Endothelial cell of umbilical vein (primary cell): Measurements from ENCODE around the gene TMEM140. TPM values are rescaled to one million over a fixed set of nuclear protein-coding genes. Genes with fewer than 3 reads are reported as not detected.

Experiments used
- BruUV-seq: library from RNA; stranded (reverse); fragments of 400-500 nt; replicated peaks from 2 replicates; lab custom pipeline; 2021; lab: Mats Ljungman, UMichigan
- CTCF ChIA-PET: fragments of 300-600, 350-600 bp; sonication (Branson Sonifier 250); formaldehyde crosslinking; loops from one replicate; lab custom pipeline; 2021; ENCODE audit warnings: antibody characterized with exemption, inconsistent platforms; lab: Charles Lee
- POLR2A ChIA-PET: fragments of 300-600, 350-600 bp; sonication (Branson Sonifier 250); formaldehyde crosslinking; loops from one replicate; lab custom pipeline; 2021; ENCODE audit warnings: antibody characterized with exemption, inconsistent platforms; lab: Charles Lee
- DNase-seq: peaks from one replicate; pipeline ENCODE4 v3.0.0-alpha.2; 2011; ENCODE audit warnings: low read depth, low spot score
- FAIRE-seq: peaks from 2 replicates; lab custom pipeline; 2011; peaks lifted over from hg19 to GRCh38; lab: Jason Lieb, UNC
- H2AFZ ChIP-seq: 2 replicates; pipeline ENCODE4 v1.6.0; 2012; ENCODE audit warnings: low read depth, low read length, control low read depth, inconsistent platforms
- H3K27ac ChIP-seq: 2 replicates; pipeline ENCODE4 v1.5.1; 2011; ENCODE audit warnings: low read depth, mild to moderate bottlenecking, control low read depth, low read length, moderate library complexity; ENCODE audit not compliant: insufficient read depth
- H3K27me3 ChIP-seq, 2 experiments: 2 replicates each; pipeline versions ENCODE4 v1.6.0 to v1.6.1; 2011; ENCODE audit warnings: low read length in 2 of 2, mixed read lengths in 1 of 2; ENCODE audit not compliant: control insufficient read depth in 2 of 2, insufficient read depth in 2 of 2
- H3K36me3 ChIP-seq, 2 experiments: 2 replicates in 1 of 2; 3 replicates in 1 of 2; pipeline ENCODE4 v1.5.1; 2011; ENCODE audit warnings: low read length in 2 of 2, mild to moderate bottlenecking in 1 of 2, moderate library complexity in 1 of 2; ENCODE audit not compliant: control insufficient read depth in 2 of 2, insufficient read depth in 2 of 2; ENCODE audit errors: extremely low read depth in 1 of 2
- H3K4me1 ChIP-seq: 3 replicates; pipeline ENCODE4 v1.5.1; 2011; ENCODE audit warnings: mild to moderate bottlenecking, low read length; ENCODE audit not compliant: control insufficient read depth, insufficient read depth; ENCODE audit errors: extremely low read depth
- H3K4me2 ChIP-seq: 2 replicates; pipeline ENCODE4 v1.6.1; 2011; ENCODE audit warnings: low read length, control low read depth, mixed read lengths; ENCODE audit not compliant: insufficient read depth
- H3K4me3 ChIP-seq, 3 experiments: fragments of 200-600 bp in 1 of 3; sonication (generic), shearing (Covaris generic) in 1 of 3; replicated peaks in 1 of 3; 2 replicates each; pipeline ENCODE4 v1.5.1; 2011 to 2016; ENCODE audit warnings: control low read depth in 3 of 3, low read length in 3 of 3, mild to moderate bottlenecking in 2 of 3, inconsistent platforms in 1 of 3, low read depth in 1 of 3, moderate library complexity in 1 of 3; ENCODE audit not compliant: insufficient read depth in 1 of 3
- H3K79me2 ChIP-seq: 2 replicates; pipeline ENCODE4 v1.6.0; 2012; ENCODE audit warnings: low read length, inconsistent platforms; ENCODE audit not compliant: control insufficient read depth, insufficient read depth
- H3K9ac ChIP-seq: replicated peaks from 2 replicates; pipeline ENCODE3; 2011; ENCODE audit warnings: low read length, control low read depth; ENCODE audit not compliant: insufficient read depth; ENCODE audit errors: extremely low read depth
- H3K9me1 ChIP-seq: replicated peaks from 3 replicates; pipeline ENCODE4 v1.6.0; 2011; ENCODE audit warnings: mild to moderate bottlenecking, low read length; ENCODE audit not compliant: control insufficient read depth, insufficient read depth; ENCODE audit errors: extremely low read depth
- H3K9me3 ChIP-seq: replicated peaks from 2 replicates; pipeline ENCODE4 v1.5.1; 2012; ENCODE audit warnings: low read length, inconsistent platforms; ENCODE audit not compliant: control insufficient read depth, insufficient read depth
- H4K20me1 ChIP-seq: replicated peaks from 2 replicates; pipeline ENCODE3; 2011; ENCODE audit warnings: mild to moderate bottlenecking, low read length; ENCODE audit not compliant: control insufficient read depth, insufficient read depth; ENCODE audit errors: extremely low read depth
- CTCF ChIP-seq, 2 donors: IDR thresholded peaks; 1 replicate in 1 of 2; 2 replicates in 1 of 2; pipeline ENCODE4 v1.5.1; 2011; ENCODE audit warnings: low read length in 2 of 2, mild to moderate bottlenecking in 2 of 2, moderate library complexity in 2 of 2, control low read depth in 1 of 2, inconsistent platforms in 1 of 2, low read depth in 1 of 2; ENCODE audit not compliant: insufficient read depth in 1 of 2; ENCODE audit errors: extremely low read depth in 1 of 2
- EZH2 ChIP-seq: IDR thresholded peaks from 2 replicates; pipeline ENCODE4 v1.6.1; 2012; ENCODE audit warnings: borderline replicate concordance, low read depth, mild to moderate bottlenecking, moderate library complexity, low read length, inconsistent platforms; ENCODE audit not compliant: severe bottlenecking
- FOS ChIP-seq: IDR thresholded peaks from 2 replicates; pipeline ENCODE4 v1.6.1; 2011; ENCODE audit warnings: mild to moderate bottlenecking, low read length, moderate library complexity, borderline replicate concordance; ENCODE audit not compliant: insufficient read depth
- GATA2 ChIP-seq: IDR thresholded peaks from 2 replicates; pipeline ENCODE4 v1.7.0; 2011; ENCODE audit warnings: low read depth, mild to moderate bottlenecking, moderate library complexity, mixed read lengths, low read length; ENCODE audit not compliant: insufficient read length, insufficient read depth
- JUN ChIP-seq: IDR thresholded peaks from 2 replicates; pipeline ENCODE4 v1.6.1; 2011; ENCODE audit warnings: borderline replicate concordance, low read depth; ENCODE audit not compliant: insufficient read length, insufficient read depth
- MYC ChIP-seq: IDR thresholded peaks from one replicate; pipeline ENCODE4 v1.6.1; 2011; ENCODE audit warnings: mild to moderate bottlenecking, low read depth, low read length
- POLR2A ChIP-seq: IDR thresholded peaks from 2 replicates; pipeline ENCODE4 v1.6.1; 2012; ENCODE audit warnings: low read depth, mild to moderate bottlenecking, control low read depth, low read length
- POLR2AphosphoS5 ChIP-seq: IDR thresholded peaks from 2 replicates; pipeline ENCODE4 v1.6.1; 2012; ENCODE audit warnings: low read depth, mild to moderate bottlenecking, control low read depth, low read length, moderate library complexity; ENCODE audit not compliant: insufficient read depth
- dilution Hi-C: fragments of 300-500 bp; cut with MboI; formaldehyde crosslinking; loops from one replicate; pipeline ENCODE4 v1.15.0; 2019; ENCODE audit warnings: low sequenced_read_pairs; ENCODE audit not compliant: extremely low pct_ligation_motif_present
- intact Hi-C: fragments of 100-400 bp; cut with micrococcal nuclease; formaldehyde crosslinking; loops from one replicate; pipeline ENCODE4 v1.10.0; 2022
- polyA plus RNA-seq, 4 experiments: library from polyadenylated mRNA; depleted of rRNA in 3 of 4; stranded (reverse) in 3 of 4; unstranded in 1 of 4; fragments of >200 nt; gene quantifications; 2 replicates each; pipeline versions ENCODE4 v1.2.1 to v1.2.3, GENCODE V29; 2011 to 2012; ENCODE audit warnings: missing spikeins in 1 of 4
- total RNA-seq: library from RNA; stranded (reverse); gene quantifications from 2 replicates; pipeline ENCODE4 v1.2.3, GENCODE V29; 2021
- TF ChIP-seq, protein P1 (sequence below): IDR thresholded peaks from 2 replicates; pipeline ENCODE4 v1.6.1; 2011; ENCODE audit not compliant: insufficient read depth, insufficient read length

TMEM140 gene
- total and polyA plus RNA-seq, 2 donors (not counting 3 experiments of a cell fraction or from before 2014, with no cell fraction given), result 17.9 to 26.5 TPM

GRCh38 chr7:135181261-135181928 is 33.5 kb downstream of the TMEM140 start:
- TF ChIP-seq EZH2 (no peak), FOS (no peak), POLR2A (no peak), GATA2 (no peak), POLR2AphosphoS5 (no peak), CTCF (IDR thresholded peaks at IDR 0.05; ENCODE audit: extremely low read depth in 1 of 2, insufficient read depth in 1 of 2, low read depth in 1 of 2, low read length in 2 of 2) (no peak), MYC (no peak), JUN (no peak)
- TF ChIP-seq, protein P1, sequence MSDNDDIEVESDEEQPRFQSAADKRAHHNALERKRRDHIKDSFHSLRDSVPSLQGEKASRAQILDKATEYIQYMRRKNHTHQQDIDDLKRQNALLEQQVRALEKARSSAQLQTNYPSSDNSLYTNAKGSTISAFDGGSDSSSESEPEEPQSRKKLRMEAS, result no peak
- Histone ChIP-seq H3K4me1 (no peaks in the 10 kb centered on the region), H2AFZ (no peak overlapping the region), H3K4me3 (no peak overlapping the region), H4K20me1 (no peaks in the 10 kb centered on the region), H3K27ac (no peak overlapping the region), H3K9ac (no peak overlapping the region), H3K4me2 (no peak overlapping the region), H3K9me1 (no peaks in the 10 kb centered on the region), H3K27me3 (no peaks in the 10 kb centered on the region), H3K79me2 (no peaks in the 10 kb centered on the region), H3K9me3 (peaks cover 15% of the 10 kb centered on the region), H3K36me3 (peaks cover 0 to 9% of the 10 kb centered on the region in 2 experiments)
- dilution Hi-C loops, result no loop called here
- intact Hi-C loops, result no loop called here
- POLR2A ChIA-PET, result no interaction called here
- DNase-seq (no peak), FAIRE-seq (no peak)
- BruUV-seq, result no TSS peak
- CTCF ChIA-PET, result interaction anchor here (1.2 kb wide), 1 partner anchor 93 kb away, joined by 3 read pairs; no protein-coding TSS in a partner anchor
